Activated CD8-positive, alpha-beta T cell treated with anti-CD3 and anti-CD28 coated beads for 36 hours (primary cell): Measurements from ENCODE around the gene SBK2. TPM values are rescaled to one million over a fixed set of nuclear protein-coding genes. Genes with fewer than 3 reads are reported as not detected.

Experiments used
- ATAC-seq: fragments of 200-7000 bp; cut with Tn5 transposase; one replicate; pipeline ENCODE4 v1.10.0; 2021; ENCODE audit warnings: mild to moderate bottlenecking, moderate library complexity
- CTCF ChIA-PET: fragments of 350-600 bp; sonication (Branson Sonifier 250); formaldehyde crosslinking; loops from one replicate; lab custom pipeline; 2021; ENCODE audit warnings: antibody characterized with exemption; lab: Charles Lee
- POLR2A ChIA-PET: fragments of 350-600 bp; sonication (Branson Sonifier 250); formaldehyde crosslinking; loops from one replicate; lab custom pipeline; 2021; ENCODE audit warnings: antibody characterized with exemption; lab: Charles Lee
- DNase-seq: peaks from one replicate; pipeline ENCODE4 v3.0.0-alpha.2; 2020
- H3K27ac Mint-ChIP-seq: one replicate; pipeline ENCODE4 v1.8.0; 2021; ENCODE audit warnings: mild to moderate bottlenecking, mixed read lengths
- H3K27me3 Mint-ChIP-seq: one replicate; pipeline ENCODE4 v1.8.0; 2021; ENCODE audit warnings: mixed read lengths
- H3K36me3 Mint-ChIP-seq: one replicate; pipeline ENCODE4 v1.8.0; 2021; ENCODE audit warnings: low read depth, mixed read lengths
- H3K4me1 Mint-ChIP-seq: one replicate; pipeline ENCODE4 v1.8.0; 2021; ENCODE audit warnings: low read depth, mixed read lengths
- H3K4me3 Mint-ChIP-seq: one replicate; pipeline ENCODE4 v1.8.0; 2021; ENCODE audit warnings: mild to moderate bottlenecking, moderate library complexity, mixed read lengths
- H3K9me3 Mint-ChIP-seq: one replicate; pipeline ENCODE4 v1.8.0; 2021; ENCODE audit warnings: mixed read lengths
- CTCF ChIP-seq: fragments of 200-600 bp; IDR thresholded peaks from one replicate; pipeline ENCODE4 v1.8.0; 2022; ENCODE audit warnings: antibody characterized with exemption, mild to moderate bottlenecking
- intact Hi-C: fragments of 100-400 bp; cut with micrococcal nuclease; formaldehyde crosslinking; loops from one replicate; pipeline ENCODE4 v1.10.0; 2022
- total RNA-seq, 2 experiments: library from RNA; stranded (reverse); gene quantifications; one replicate each; pipeline ENCODE4 v1.2.3, GENCODE V29; 2021

The SBK2 gene
- total RNA-seq, 2 experiments from 2014 or later, result not detected

GRCh38 chr19:55567708-55568328 is 30.9 kb upstream of the SBK2 start:
- ATAC-seq, result no peak
- no peak for DNase-seq
- CTCF ChIA-PET, result interaction anchor here (1.3 kb wide), 1 partner anchor 64 kb away, joined by 3 read pairs; no protein-coding TSS in a partner anchor
- no peak overlapping the region for H3K27ac Mint-ChIP-seq
- no peak overlapping the region for H3K4me3 Mint-ChIP-seq
- no peaks in the 10 kb centered on the region for H3K9me3 Mint-ChIP-seq
- POLR2A ChIA-PET, result no interaction called here
- no peaks in the 10 kb centered on the region for H3K36me3 Mint-ChIP-seq
- TF ChIP-seq CTCF, result no peak
- intact Hi-C loops, result no loop called here
- H3K27me3 Mint-ChIP-seq, result peaks cover 1% of the 10 kb centered on the region
- no peaks in the 10 kb centered on the region for H3K4me1 Mint-ChIP-seq

- POLR2A ChIA-PET, result no interaction called here
- no peak for TF ChIP-seq CTCF
- no peaks in the 10 kb centered on the region for H3K36me3 Mint-ChIP-seq
Measured at GRCh38 chr19:55566823-55567222, 29.9 kb upstream of the SBK2 start.

GRCh38 chr19:55563261-55563690 is 26.3 kb upstream of the SBK2 start:
- intact Hi-C loops, result no loop called here
- Mint-ChIP-seq H3K9me3 (peaks cover 3% of the 10 kb centered on the region), H3K4me3 (no peak overlapping the region), H3K36me3 (no peaks in the 10 kb centered on the region), H3K27me3 (peaks cover 3% of the 10 kb centered on the region), H3K27ac (no peak overlapping the region), H3K4me1 (no peaks in the 10 kb centered on the region)
- ChIA-PET POLR2A (no interaction called here), CTCF (no interaction called here)
- no peak for TF ChIP-seq CTCF
- ATAC-seq (no peak), DNase-seq (no peak)

More at GRCh38 chr19:55566823-55567222, 29.9 kb upstream of the SBK2 start:
- CTCF ChIA-PET, result interaction anchor here (1.3 kb wide), 1 partner anchor 63 kb away, joined by 3 read pairs; no protein-coding TSS in a partner anchor
- Mint-ChIP-seq H3K4me1 (no peaks in the 10 kb centered on the region), H3K9me3 (no peaks in the 10 kb centered on the region), H3K4me3 (no peak overlapping the region), H3K27ac (no peak overlapping the region), H3K27me3 (no peaks in the 10 kb centered on the region)
- intact Hi-C loops, result no loop called here
- DNase-seq (no peak), ATAC-seq (no peak)

GRCh38 chr19:55559684-55560083 is 22.8 kb upstream of the SBK2 start:
- Mint-ChIP-seq H3K4me1 (no peaks in the 10 kb centered on the region), H3K9me3 (peaks cover 3% of the 10 kb centered on the region), H3K27ac (no peak overlapping the region), H3K27me3 (peaks cover 5% of the 10 kb centered on the region), H3K36me3 (no peaks in the 10 kb centered on the region), H3K4me3 (no peak overlapping the region)
- ATAC-seq (no peak), DNase-seq (no peak)
- POLR2A ChIA-PET, result no interaction called here
- CTCF ChIA-PET, result interaction anchor here (1.6 kb wide), 1 partner anchor 47 kb away, joined by 4 read pairs; no protein-coding TSS in a partner anchor
- intact Hi-C loops, result no loop called here
- TF ChIP-seq CTCF, result no peak

GRCh38 chr19:55554741-55555152 is 17.8 kb upstream of the SBK2 start:
- Mint-ChIP-seq H3K4me3 (no peak overlapping the region), H3K4me1 (no peaks in the 10 kb centered on the region), H3K9me3 (no peaks in the 10 kb centered on the region), H3K27ac (no peak overlapping the region), H3K36me3 (no peaks in the 10 kb centered on the region), H3K27me3 (peaks cover 7% of the 10 kb centered on the region)
- intact Hi-C loops, result no loop called here
- no peak for DNase-seq
- CTCF ChIA-PET, result interaction anchor here (1.1 kb wide), 1 partner anchor 77 kb away, joined by 3 read pairs; no protein-coding TSS in a partner anchor
- ATAC-seq, result no peak
- no peak for TF ChIP-seq CTCF
- POLR2A ChIA-PET, result no interaction called here
